HPDE6-E6E7 (cell line): ENCODE results near the gene MRPS31.
"Not testable (repeated sequence)": the region's sequence is repeated elsewhere in the genome, so short reads cannot be mapped to it uniquely, and the experiment has no call there.

Experiments used
- DNase-seq: peaks from one replicate; pipeline ENCODE4 v3.0.0; 2011; ENCODE audit warnings: missing footprints; ENCODE audit errors: extremely low spot score

The MRPS31 gene

GRCh38 chr13:40789275-40790153 lies 18.5 kb upstream of the MRPS31 start, which contains the start of gene SLC25A15:
Gene SLC25A15 (plus strand): TSS chr13:40789611. CDS start chr13:40793227, 3,616 bp downstream.
- DNase-seq: peak; percentile 32

GRCh38 chr13:40788540-40789274 lies 17.7 kb upstream of the MRPS31 start:
- DNase-seq: not testable (repeated sequence)

- DNase-seq: no peak
Observed at GRCh38 chr13:40787062-40787461, 16.1 kb upstream of the MRPS31 start.

- DNase-seq: no peak
Observed at GRCh38 chr13:40786568-40786996, 15.6 kb upstream of the MRPS31 start.

- DNase-seq: no peak
Observed at GRCh38 chr13:40784540-40784939, 13.6 kb upstream of the MRPS31 start.

- DNase-seq: not testable (repeated sequence)
Observed at GRCh38 chr13:40782971-40783370, 12.0 kb upstream of the MRPS31 start.

- no peak for DNase-seq
Observed at GRCh38 chr13:40781717-40782116, 10.7 kb upstream of the MRPS31 start.

GRCh38 chr13:40780822-40781401 lies 9.9 kb upstream of the MRPS31 start:
- no peak for DNase-seq

GRCh38 chr13:40779796-40780285 lies 8.9 kb upstream of the MRPS31 start:
- no peak for DNase-seq

GRCh38 chr13:40779049-40779448 lies 8.1 kb upstream of the MRPS31 start:
- DNase-seq: no peak

GRCh38 chr13:40777809-40778175 lies 6.8 kb upstream of the MRPS31 start:
- no peak for DNase-seq

- DNase-seq: no peak
Observed at GRCh38 chr13:40777166-40777808, 6.3 kb upstream of the MRPS31 start.

GRCh38 chr13:40776681-40777165 lies 5.7 kb upstream of the MRPS31 start:
- DNase-seq: no peak

GRCh38 chr13:40776232-40776631 lies 5.2 kb upstream of the MRPS31 start:
- no peak for DNase-seq

- DNase-seq: no peak
Observed at GRCh38 chr13:40774672-40775071, 3.7 kb upstream of the MRPS31 start.

GRCh38 chr13:40772765-40773473 lies 1.9 kb upstream of the MRPS31 start:
- DNase-seq: no peak

GRCh38 chr13:40770609-40770933 lies 419 bp downstream of the MRPS31 start:
- DNase-seq: no peak

- no peak for DNase-seq
Observed at GRCh38 chr13:40769970-40770369, 1.0 kb downstream of the MRPS31 start.

GRCh38 chr13:40765602-40766001 lies 5.4 kb downstream of the MRPS31 start:
- no peak for DNase-seq

GRCh38 chr13:40764587-40765403 lies 6.2 kb downstream of the MRPS31 start:
- no peak for DNase-seq
